Measurements from ENCODE around the gene HSPB6. TPM values are rescaled to one million over a fixed set of nuclear protein-coding genes. Genes with fewer than 3 reads are reported as not detected.

The HSPB6 gene
- total and polyA plus RNA-seq, 4 donors, result 1.8 to 26.9 (median 14.3) TPM

DNA sequence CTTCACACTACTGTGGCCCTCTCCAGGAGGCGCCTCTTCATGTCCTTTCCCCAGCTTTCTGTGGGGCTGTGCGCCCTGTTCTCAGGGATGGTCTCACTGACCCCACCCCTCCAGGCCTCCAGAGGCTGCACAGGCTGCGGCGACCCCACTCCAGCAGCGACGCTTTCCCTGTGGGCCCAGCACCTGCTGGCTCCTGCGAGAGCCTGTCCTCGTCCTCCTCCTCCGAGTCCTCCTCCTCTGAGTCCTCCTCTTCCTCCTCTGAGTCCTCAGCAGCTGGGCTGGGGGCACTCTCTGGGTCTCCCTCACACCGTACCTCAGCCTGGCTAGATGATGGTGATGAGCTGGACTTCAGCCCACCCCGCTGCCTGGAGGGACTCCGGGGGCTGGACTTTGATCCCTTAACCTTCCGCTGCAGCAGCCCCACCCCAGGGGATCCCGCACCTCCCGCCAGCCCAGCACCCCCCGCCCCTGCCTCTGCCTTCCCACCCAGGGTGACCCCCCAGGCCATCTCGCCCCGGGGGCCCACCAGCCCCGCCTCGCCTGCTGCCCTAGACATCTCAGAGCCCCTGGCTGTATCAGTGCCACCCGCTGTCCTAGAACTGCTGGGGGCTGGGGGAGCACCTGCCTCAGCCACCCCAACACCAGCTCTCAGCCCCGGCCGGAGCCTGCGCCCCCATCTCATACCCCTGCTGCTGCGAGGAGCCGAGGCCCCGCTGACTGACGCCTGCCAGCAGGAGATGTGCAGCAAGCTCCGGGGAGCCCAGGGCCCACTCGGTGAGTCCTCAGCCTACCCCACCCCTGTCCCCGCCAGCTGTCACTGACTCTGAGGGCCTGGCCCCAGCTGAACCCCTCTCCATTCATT lies 29.7 kb upstream of the HSPB6 start:
- peaks cover 97% of the 10 kb centered on the region for H3K36me3 ChIP-seq (ENCODE audit: control insufficient read depth, insufficient read depth, low read length)
- 87% methylated on average over 26 of the region's 31 CpGs for WGBS (ENCODE audit: insufficient coverage)

GRCh38 chr19:35785339-35785627 lies 28.5 kb upstream of the HSPB6 start:
- Histone ChIP-seq H3K27me3 (ENCODE audit: control insufficient read depth, insufficient read depth, low read length) (no peaks in the 10 kb centered on the region), H3K4me3 (ENCODE audit: low read depth, low read length) (no peak overlapping the region), H3K4me1 (ENCODE audit: control insufficient read depth, insufficient read depth, low read length) (no peaks in the 10 kb centered on the region), H3K36me3 (ENCODE audit: control insufficient read depth, insufficient read depth, low read length) (peaks cover 100% of the 10 kb centered on the region), H3K27ac (ENCODE audit: low read depth, low read length) (no peak overlapping the region), H3K9me3 (ENCODE audit: control insufficient read depth, insufficient read depth, low read length) (no peaks in the 10 kb centered on the region)
- DNase-seq (ENCODE audit: low read depth in 4 of 6, low spot score in 6 of 6), result no peak
- 67% methylated on average over 4 of the region's 10 CpGs for WGBS (ENCODE audit: insufficient coverage)

More for the DNA sequence above, 29.7 kb upstream of the HSPB6 start:
- DNase-seq (ENCODE audit: low read depth in 4 of 6, low spot score in 6 of 6), result no peak
- Histone ChIP-seq H3K27ac (ENCODE audit: low read depth, low read length) (no peak overlapping the region), H3K4me1 (ENCODE audit: control insufficient read depth, insufficient read depth, low read length) (no peaks in the 10 kb centered on the region), H3K9me3 (ENCODE audit: control insufficient read depth, insufficient read depth, low read length) (no peaks in the 10 kb centered on the region), H3K4me3 (ENCODE audit: low read depth, low read length) (no peak overlapping the region), H3K27me3 (ENCODE audit: control insufficient read depth, insufficient read depth, low read length) (no peaks in the 10 kb centered on the region)

DNA sequence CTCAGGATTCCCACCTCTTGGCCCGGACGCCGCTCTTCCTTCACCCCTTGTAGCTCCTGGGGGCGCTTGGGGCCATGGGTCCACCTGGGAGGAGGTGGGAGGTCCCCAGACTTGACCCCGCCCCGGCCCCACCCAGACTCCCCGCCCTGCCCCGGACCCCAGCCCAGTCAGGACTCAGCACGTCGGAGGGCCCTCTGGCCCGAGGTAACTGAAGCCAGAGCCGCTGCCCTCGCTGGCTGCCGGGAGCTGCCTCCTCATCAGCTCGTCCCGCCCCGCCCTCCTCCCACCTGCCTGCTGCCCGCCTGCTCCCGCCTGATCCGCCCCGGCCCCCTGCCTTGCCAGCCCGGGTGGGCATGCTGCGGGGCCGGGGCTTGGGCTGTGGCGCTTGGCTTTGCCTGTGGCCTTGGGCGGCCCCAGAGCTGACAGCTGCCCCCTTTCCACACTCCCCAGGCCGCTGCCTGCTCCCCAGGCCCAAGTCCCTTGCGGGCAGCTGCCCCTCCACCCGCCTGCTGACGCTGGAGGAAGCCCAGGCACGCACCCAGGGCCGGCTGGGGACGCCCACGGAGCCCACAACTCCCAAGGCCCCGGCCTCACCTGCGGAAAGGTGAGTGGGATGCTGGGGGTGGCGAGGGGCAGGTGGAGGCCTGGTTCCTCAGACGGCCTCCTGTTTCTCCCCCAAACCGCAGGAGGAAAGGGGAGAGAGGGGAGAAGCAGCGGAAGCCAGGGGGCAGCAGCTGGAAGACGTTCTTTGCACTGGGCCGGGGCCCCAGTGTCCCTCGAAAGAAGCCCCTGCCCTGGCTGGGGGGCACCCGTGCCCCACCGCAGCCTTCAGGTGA lies 27.9 kb upstream of the HSPB6 start:
- H3K4me1 ChIP-seq (ENCODE audit: control insufficient read depth, insufficient read depth, low read length), result no peaks in the 10 kb centered on the region
- H3K4me3 ChIP-seq (ENCODE audit: low read depth, low read length), result no peak overlapping the region
- peaks cover 100% of the 10 kb centered on the region for H3K36me3 ChIP-seq (ENCODE audit: control insufficient read depth, insufficient read depth, low read length)
- H3K27me3 ChIP-seq (ENCODE audit: control insufficient read depth, insufficient read depth, low read length), result no peaks in the 10 kb centered on the region
- no peak for DNase-seq (ENCODE audit: low read depth in 4 of 6, low spot score in 6 of 6)
- whole genome bisulfite sequencing (ENCODE audit: insufficient coverage), result 61% methylated on average over 39 of the region's 45 CpGs
- no peak overlapping the region for H3K27ac ChIP-seq (ENCODE audit: low read depth, low read length)
- H3K9me3 ChIP-seq (ENCODE audit: control insufficient read depth, insufficient read depth, low read length), result no peaks in the 10 kb centered on the region

DNA sequence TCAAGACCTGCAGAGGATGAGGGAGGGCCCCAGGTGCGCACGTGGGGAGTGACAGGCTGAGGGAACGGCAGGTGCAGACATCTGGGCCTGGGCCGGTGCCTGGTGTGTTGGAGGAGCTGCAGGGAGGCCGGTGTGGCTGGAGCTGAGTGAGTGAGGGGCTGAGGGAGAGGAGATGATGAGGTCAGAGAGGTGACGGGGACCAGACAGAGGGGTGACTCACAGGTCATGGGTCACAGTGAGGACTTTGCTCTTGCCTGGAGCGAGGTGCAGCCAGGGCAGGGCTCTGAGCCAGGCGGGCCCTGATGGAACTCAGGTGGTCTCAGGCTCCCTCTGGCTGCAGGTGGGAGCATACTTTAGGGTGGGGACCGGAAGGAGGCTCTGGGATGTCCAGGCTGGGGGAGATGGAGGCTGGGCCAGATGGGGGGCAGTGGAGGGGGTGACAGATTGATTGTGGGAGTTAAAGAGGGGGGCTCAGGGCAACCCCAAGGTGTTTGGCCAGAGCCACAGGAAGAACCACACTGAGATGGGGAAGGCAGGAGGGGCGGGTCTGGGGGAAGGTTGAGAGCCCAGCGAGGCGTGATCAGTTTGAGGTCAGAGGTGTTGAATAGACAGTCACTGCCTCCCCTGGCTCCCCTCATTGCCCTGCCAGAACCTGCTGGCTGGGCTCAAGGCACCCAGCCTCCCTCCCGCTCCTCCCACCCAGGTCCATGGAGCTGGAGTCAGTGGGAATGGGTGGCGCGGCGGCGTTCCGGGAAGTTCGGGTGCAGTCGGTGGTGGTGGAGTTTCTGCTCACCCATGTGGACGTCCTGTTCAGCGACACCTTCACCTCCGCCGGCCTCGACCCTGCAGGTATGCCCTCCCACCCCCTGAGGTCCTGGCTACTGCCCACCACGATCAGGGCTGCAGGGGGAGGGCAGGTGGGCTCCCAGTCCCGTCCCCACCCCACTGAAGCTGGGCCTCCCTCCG lies 26.9 kb upstream of the HSPB6 start:
- 70% methylated on average over 18 of the region's 28 CpGs for WGBS (ENCODE audit: insufficient coverage)
- no peak overlapping the region for H3K27ac ChIP-seq (ENCODE audit: low read depth, low read length)
- H3K9me3 ChIP-seq (ENCODE audit: control insufficient read depth, insufficient read depth, low read length), result no peaks in the 10 kb centered on the region
- H3K4me1 ChIP-seq (ENCODE audit: control insufficient read depth, insufficient read depth, low read length), result peaks cover 4% of the 10 kb centered on the region
- peaks cover 99% of the 10 kb centered on the region for H3K36me3 ChIP-seq (ENCODE audit: control insufficient read depth, insufficient read depth, low read length)
- H3K4me3 ChIP-seq (ENCODE audit: low read depth, low read length), result no peak overlapping the region
- peak in 1 of 6 donors; percentile 1 for DNase-seq (ENCODE audit: low read depth in 4 of 6, low spot score in 6 of 6)
- no peaks in the 10 kb centered on the region for H3K27me3 ChIP-seq (ENCODE audit: control insufficient read depth, insufficient read depth, low read length)

GRCh38 chr19:35782589-35782988 lies 25.8 kb upstream of the HSPB6 start:
- no peak for DNase-seq (ENCODE audit: low read depth in 4 of 6, low spot score in 6 of 6)
- H3K4me1 ChIP-seq (ENCODE audit: control insufficient read depth, insufficient read depth, low read length), result peaks cover 15% of the 10 kb centered on the region
- no peak overlapping the region for H3K27ac ChIP-seq (ENCODE audit: low read depth, low read length)
- H3K36me3 ChIP-seq (ENCODE audit: control insufficient read depth, insufficient read depth, low read length), result peaks cover 99% of the 10 kb centered on the region
- no peak overlapping the region for H3K4me3 ChIP-seq (ENCODE audit: low read depth, low read length)
- no peaks in the 10 kb centered on the region for H3K9me3 ChIP-seq (ENCODE audit: control insufficient read depth, insufficient read depth, low read length)
- WGBS (ENCODE audit: insufficient coverage), result 93% methylated on average over 9 of the region's 12 CpGs
- H3K27me3 ChIP-seq (ENCODE audit: control insufficient read depth, insufficient read depth, low read length), result no peaks in the 10 kb centered on the region

- H3K4me3 ChIP-seq (ENCODE audit: low read depth, low read length), result no peak overlapping the region
- DNase-seq (ENCODE audit: low read depth in 4 of 6, low spot score in 6 of 6), result no peak
- no peaks in the 10 kb centered on the region for H3K9me3 ChIP-seq (ENCODE audit: control insufficient read depth, insufficient read depth, low read length)
- peaks cover 25% of the 10 kb centered on the region for H3K4me1 ChIP-seq (ENCODE audit: control insufficient read depth, insufficient read depth, low read length)
- H3K27me3 ChIP-seq (ENCODE audit: control insufficient read depth, insufficient read depth, low read length), result no peaks in the 10 kb centered on the region
- peaks cover 94% of the 10 kb centered on the region for H3K36me3 ChIP-seq (ENCODE audit: control insufficient read depth, insufficient read depth, low read length)
- WGBS (ENCODE audit: insufficient coverage), result 56% methylated on average over 9 of the region's 9 CpGs
- no peak overlapping the region for H3K27ac ChIP-seq (ENCODE audit: low read depth, low read length)
Observed at GRCh38 chr19:35781650-35782049, 24.8 kb upstream of the HSPB6 start.

DNA sequence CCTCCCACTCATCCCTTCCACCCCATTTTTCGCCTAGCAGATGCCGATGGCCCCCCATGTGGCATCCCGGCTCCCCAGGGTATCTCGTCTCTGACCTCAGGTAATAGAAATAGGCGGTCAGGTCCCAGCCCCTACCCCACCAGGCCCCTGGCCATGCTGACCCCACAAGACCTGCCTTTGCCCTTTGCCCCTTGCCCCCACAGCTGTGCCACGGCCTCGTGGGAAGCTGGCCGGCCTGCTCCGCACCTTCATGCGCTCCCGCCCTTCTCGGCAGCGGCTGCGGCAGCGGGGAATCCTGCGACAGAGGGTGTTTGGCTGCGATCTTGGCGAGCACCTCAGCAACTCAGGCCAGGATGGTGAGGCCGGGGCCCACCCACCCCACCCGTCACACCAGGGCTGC lies 23.9 kb upstream of the HSPB6 start:
- 95% methylated on average over 18 of the region's 20 CpGs for WGBS (ENCODE audit: insufficient coverage)
- peaks cover 31% of the 10 kb centered on the region for H3K4me1 ChIP-seq (ENCODE audit: control insufficient read depth, insufficient read depth, low read length)
- H3K36me3 ChIP-seq (ENCODE audit: control insufficient read depth, insufficient read depth, low read length), result peaks cover 85% of the 10 kb centered on the region
- no peaks in the 10 kb centered on the region for H3K27me3 ChIP-seq (ENCODE audit: control insufficient read depth, insufficient read depth, low read length)
- DNase-seq (ENCODE audit: low read depth in 4 of 6, low spot score in 6 of 6), result no peak
- H3K4me3 ChIP-seq (ENCODE audit: low read depth, low read length), result no peak overlapping the region
- H3K9me3 ChIP-seq (ENCODE audit: control insufficient read depth, insufficient read depth, low read length), result no peaks in the 10 kb centered on the region
- H3K27ac ChIP-seq (ENCODE audit: low read depth, low read length), result no peak overlapping the region

GRCh38 chr19:35780058-35780457 lies 23.2 kb upstream of the HSPB6 start:
- Histone ChIP-seq H3K4me1 (ENCODE audit: control insufficient read depth, insufficient read depth, low read length) (peaks cover 32% of the 10 kb centered on the region), H3K27ac (ENCODE audit: low read depth, low read length) (no peak overlapping the region), H3K27me3 (ENCODE audit: control insufficient read depth, insufficient read depth, low read length) (no peaks in the 10 kb centered on the region), H3K4me3 (ENCODE audit: low read depth, low read length) (no peak overlapping the region), H3K36me3 (ENCODE audit: control insufficient read depth, insufficient read depth, low read length) (peaks cover 78% of the 10 kb centered on the region), H3K9me3 (ENCODE audit: control insufficient read depth, insufficient read depth, low read length) (no peaks in the 10 kb centered on the region)
- WGBS (ENCODE audit: insufficient coverage), result 88% methylated on average over 14 of the region's 16 CpGs
- DNase-seq (ENCODE audit: low read depth in 4 of 6, low spot score in 6 of 6), result no peak

- no peak overlapping the region for H3K27ac ChIP-seq (ENCODE audit: low read depth, low read length)
- no peak for DNase-seq (ENCODE audit: low read depth in 4 of 6, low spot score in 6 of 6)
- WGBS (ENCODE audit: insufficient coverage), result 91% methylated on average over 8 of the region's 8 CpGs
- H3K9me3 ChIP-seq (ENCODE audit: control insufficient read depth, insufficient read depth, low read length), result no peaks in the 10 kb centered on the region
- H3K36me3 ChIP-seq (ENCODE audit: control insufficient read depth, insufficient read depth, low read length), result peaks cover 68% of the 10 kb centered on the region
- peaks cover 39% of the 10 kb centered on the region for H3K4me1 ChIP-seq (ENCODE audit: control insufficient read depth, insufficient read depth, low read length)
- no peak overlapping the region for H3K4me3 ChIP-seq (ENCODE audit: low read depth, low read length)
- H3K27me3 ChIP-seq (ENCODE audit: control insufficient read depth, insufficient read depth, low read length), result no peaks in the 10 kb centered on the region
Observed at GRCh38 chr19:35779033-35779432, 22.2 kb upstream of the HSPB6 start.
